Epithelial cell of esophagus (primary cell): ENCODE data around the gene RABL6.
A peak's percentile ranks its signal among the peaks of the same experiment; 100 is the strongest.
"Not testable (repeated sequence)": the region's sequence is repeated elsewhere in the genome, so short reads cannot be mapped to it uniquely, and the experiment has no call there.

ENCODE experiments used
- DNase-seq: peaks from one replicate; pipeline ENCODE4 v3.0.0; 2010; ENCODE audit warnings: low read depth
- H3K4me3 ChIP-seq: 2 replicates; pipeline ENCODE4 v1.5.1; 2011; ENCODE audit warnings: mild to moderate bottlenecking, low read length, control low read depth
- TF ChIP-seq, protein P1 (sequence below): IDR thresholded peaks from 2 replicates; pipeline ENCODE4 v1.5.1; 2011; ENCODE audit warnings: low read depth, mild to moderate bottlenecking, low read length, control low read depth, inconsistent platforms; ENCODE audit not compliant: insufficient read depth; ENCODE audit errors: missing control alignments

RABL6 gene, protein sequence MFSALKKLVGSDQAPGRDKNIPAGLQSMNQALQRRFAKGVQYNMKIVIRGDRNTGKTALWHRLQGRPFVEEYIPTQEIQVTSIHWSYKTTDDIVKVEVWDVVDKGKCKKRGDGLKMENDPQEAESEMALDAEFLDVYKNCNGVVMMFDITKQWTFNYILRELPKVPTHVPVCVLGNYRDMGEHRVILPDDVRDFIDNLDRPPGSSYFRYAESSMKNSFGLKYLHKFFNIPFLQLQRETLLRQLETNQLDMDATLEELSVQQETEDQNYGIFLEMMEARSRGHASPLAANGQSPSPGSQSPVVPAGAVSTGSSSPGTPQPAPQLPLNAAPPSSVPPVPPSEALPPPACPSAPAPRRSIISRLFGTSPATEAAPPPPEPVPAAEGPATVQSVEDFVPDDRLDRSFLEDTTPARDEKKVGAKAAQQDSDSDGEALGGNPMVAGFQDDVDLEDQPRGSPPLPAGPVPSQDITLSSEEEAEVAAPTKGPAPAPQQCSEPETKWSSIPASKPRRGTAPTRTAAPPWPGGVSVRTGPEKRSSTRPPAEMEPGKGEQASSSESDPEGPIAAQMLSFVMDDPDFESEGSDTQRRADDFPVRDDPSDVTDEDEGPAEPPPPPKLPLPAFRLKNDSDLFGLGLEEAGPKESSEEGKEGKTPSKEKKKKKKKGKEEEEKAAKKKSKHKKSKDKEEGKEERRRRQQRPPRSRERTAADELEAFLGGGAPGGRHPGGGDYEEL

DNA sequence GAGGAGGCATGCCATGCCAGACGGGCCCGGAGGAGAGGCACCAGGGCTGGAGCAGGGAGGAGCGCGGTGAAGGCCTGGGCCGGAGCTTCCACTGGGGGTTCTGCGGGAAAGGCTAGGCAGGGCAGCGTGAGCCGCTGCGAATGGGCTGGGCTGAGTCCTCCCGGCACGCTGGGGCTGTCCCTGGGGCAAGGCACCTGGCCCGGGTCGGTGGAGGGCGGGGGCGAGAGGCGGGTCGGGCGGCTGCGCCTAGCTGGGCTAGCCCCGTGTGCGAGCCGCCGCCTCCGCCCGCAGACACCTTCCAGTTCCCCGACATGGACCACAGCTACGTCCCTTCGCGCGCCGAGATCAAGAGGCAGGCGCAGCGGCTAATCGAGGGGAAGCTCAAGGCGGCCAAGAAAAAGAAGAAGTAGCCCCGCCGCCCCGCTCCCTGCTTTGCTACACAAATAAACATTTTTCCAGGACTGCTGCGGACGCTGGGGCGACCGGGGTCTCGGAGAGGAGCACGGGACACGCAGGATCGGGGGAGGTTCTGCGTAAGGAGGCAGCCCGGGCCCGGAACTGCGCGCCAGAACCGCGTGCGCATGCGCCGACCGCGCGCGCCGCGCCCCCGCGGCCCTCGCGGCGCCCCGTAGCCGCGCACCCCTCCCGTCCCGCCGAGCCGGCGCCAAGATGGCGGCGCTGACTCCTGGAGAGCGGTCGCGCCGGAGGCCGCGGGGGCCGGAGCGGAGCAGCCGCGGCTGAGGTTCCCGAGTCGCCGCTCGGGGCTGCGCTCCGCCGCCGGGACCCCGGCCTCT lies at the start of gene RABL6:
Gene RABL6 (plus strand): TSS at position 668 of the 794 bp plus-strand sequence. CDS start 249 bp downstream, outside the sequence.
- TF ChIP-seq, protein P1, sequence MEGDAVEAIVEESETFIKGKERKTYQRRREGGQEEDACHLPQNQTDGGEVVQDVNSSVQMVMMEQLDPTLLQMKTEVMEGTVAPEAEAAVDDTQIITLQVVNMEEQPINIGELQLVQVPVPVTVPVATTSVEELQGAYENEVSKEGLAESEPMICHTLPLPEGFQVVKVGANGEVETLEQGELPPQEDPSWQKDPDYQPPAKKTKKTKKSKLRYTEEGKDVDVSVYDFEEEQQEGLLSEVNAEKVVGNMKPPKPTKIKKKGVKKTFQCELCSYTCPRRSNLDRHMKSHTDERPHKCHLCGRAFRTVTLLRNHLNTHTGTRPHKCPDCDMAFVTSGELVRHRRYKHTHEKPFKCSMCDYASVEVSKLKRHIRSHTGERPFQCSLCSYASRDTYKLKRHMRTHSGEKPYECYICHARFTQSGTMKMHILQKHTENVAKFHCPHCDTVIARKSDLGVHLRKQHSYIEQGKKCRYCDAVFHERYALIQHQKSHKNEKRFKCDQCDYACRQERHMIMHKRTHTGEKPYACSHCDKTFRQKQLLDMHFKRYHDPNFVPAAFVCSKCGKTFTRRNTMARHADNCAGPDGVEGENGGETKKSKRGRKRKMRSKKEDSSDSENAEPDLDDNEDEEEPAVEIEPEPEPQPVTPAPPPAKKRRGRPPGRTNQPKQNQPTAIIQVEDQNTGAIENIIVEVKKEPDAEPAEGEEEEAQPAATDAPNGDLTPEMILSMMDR = no peak
- peak within 1 kb of the TSS; percentile 71 for H3K4me3 ChIP-seq
- peak; percentile 71 for DNase-seq

DNA sequence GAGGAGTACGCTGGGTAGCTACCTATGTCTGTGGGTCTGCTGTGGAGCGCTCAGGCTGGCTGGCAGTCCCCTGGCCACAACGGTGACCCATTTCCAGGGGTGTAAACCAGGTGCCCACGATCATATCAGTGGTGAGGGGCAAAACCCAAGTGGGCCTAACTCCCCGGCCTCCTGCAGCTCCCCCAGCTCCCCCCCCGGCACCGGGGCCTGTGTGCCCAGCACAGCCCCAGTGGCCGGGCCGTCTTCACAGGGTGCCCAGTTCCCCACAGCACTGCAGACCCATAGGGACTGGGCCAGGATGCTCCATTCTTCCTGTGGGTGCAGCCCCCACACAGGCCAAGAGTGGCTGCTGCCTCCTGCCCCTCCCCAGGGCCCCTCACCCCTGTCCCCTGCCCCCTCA lies 48.7 kb upstream of the RABL6 start:
- TF ChIP-seq, protein P1 = no peak
- H3K4me3 ChIP-seq = no peak overlapping the region
- DNase-seq = no peak

DNA sequence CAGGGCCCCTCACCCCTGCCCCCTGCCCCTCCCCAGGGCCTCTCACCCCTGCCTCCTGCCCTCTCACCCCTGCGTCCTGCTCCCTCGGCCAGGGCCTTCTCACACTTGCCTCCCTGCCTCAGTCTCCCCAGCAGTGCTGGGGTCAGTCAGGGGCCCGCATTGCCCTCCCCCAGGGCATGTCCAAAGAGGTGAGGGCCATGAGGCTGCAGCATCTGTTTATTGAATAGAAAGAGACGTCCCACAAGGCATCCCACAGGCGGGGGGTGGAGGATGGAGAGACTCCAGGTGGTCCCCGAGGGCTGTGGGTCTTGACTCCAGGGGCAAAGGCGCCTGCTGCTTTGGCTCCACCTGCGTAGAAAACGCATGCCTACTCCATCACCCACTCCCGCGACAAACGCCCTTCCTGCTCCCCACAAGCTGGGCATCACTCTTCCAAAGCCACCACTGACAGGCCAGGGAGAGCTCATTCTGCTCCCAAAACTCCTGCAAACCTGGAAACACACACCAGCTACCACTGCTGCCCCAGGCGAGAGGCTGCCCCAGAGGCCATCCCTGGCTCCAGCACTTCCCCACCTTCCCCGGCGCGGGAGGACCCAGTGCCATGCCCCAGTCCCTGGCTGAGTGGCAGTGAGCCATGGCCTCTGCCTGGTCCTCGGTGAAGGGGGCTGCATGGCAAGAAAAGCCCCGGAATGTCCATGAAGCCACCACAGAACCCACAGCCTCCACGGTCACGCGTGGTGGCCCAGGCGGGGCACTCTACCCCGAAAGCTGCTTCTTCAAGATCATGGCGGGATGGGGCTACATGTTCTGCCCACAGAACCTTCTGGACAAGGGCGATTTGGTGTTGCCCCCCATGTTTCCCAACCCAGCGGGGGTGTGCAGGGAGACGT lies 48.1 kb upstream of the RABL6 start:
- no peak for DNase-seq
- TF ChIP-seq, protein P1 = no peak
- no peak overlapping the region for H3K4me3 ChIP-seq

DNA sequence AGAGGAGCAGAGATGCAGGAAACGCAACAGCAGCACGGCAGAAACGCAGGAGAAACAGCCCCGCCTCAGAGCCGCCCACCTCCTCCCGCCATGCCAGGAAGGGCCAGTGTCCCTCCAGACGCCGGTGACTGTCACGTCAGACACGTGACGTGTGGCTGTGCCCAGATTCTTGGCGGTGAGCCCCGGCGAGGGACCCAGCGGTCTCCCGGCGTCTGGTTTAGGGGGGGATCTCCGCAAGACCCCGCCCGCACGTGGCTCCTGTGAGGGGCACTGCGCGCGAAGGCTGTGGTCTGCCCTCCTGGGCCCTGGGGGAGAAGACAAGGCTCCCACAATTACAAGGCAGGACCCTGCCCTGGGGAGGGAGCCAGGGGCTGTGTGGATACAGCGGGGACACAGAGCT lies 47.3 kb upstream of the RABL6 start:
- no peak for DNase-seq
- TF ChIP-seq, protein P1 = no peak
- H3K4me3 ChIP-seq = no peak overlapping the region

DNA sequence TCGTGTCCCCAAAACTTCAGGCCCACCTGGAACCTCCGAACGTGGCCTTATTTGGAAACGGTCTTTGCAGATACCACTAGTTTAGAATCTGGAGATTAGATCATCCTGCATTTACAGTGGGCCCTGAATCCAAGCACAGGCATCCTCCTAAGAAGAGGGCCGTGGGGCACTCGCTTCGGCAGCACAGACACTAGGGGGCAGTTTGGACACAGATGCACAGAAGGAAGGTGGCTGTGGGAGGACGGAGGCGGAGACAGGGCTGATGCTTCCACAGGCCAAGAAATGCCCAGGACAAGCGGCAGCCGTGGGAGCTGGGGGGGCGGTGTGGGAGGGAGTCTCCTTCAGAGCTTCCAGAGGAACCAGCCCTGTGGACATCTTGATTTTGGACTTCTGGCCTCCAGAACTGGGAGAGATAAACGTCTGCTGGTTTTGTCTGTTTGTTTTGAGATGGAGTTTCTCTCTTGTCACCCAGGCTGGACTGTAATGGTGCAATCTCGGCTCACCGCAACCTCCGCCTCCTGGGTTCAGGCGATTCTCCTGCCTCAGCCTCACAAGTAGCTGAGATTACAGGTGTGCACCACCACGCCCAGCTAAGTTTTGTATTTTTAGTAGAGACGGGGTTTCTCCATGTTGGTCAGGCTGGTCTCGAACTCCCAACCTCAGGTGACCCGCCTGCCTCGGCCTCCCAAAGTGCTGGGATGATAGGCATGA lies 46.8 kb upstream of the RABL6 start:
- H3K4me3 ChIP-seq = not testable (repeated sequence)
- TF ChIP-seq, protein P1 = peak; percentile 65
- DNase-seq = peak; percentile 71
